H1 (cell line): Measurements from ENCODE around the gene CDC42. TPM values are rescaled to one million over a fixed set of nuclear protein-coding genes. Genes with fewer than 3 reads are reported as not detected.
A peak's percentile ranks its signal among the peaks of the same experiment; 100 is the strongest.

Experiments
- CTCF ChIA-PET: fragments of 300-600 bp; sonication (Branson Sonifier 250); formaldehyde crosslinking; loops from one replicate; lab custom pipeline; 2021; ENCODE audit not compliant: partially characterized antibody; lab: Charles Lee
- POLR2A ChIA-PET: fragments of 300-600 bp; sonication (Branson Sonifier 250); formaldehyde crosslinking; loops from one replicate; lab custom pipeline; 2021; ENCODE audit warnings: inconsistent platforms; ENCODE audit not compliant: partially characterized antibody; lab: Charles Lee
- DNase-seq, 2 experiments: peaks; one replicate each; pipeline versions ENCODE4 v3.0.0 to v3.0.0-alpha.2; 2010 to 2022; ENCODE audit warnings: low spot score in 2 of 2, low read depth in 1 of 2, mixed read lengths in 1 of 2
- FAIRE-seq: peaks from 2 replicates; lab custom pipeline; 2011; peaks lifted over from hg19 to GRCh38; lab: Jason Lieb, UNC
- H2AFZ ChIP-seq: 2 replicates; pipeline ENCODE4 v1.8.1; 2012; ENCODE audit warnings: low read length, inconsistent platforms
- H2AK5ac ChIP-seq: 2 replicates; pipeline ENCODE4 v1.6.1; 2013; ENCODE audit warnings: low read depth, low read length
- H2BK120ac ChIP-seq: replicated peaks from 2 replicates; pipeline ENCODE3; 2013; ENCODE audit warnings: low read depth, low read length, inconsistent platforms
- H2BK12ac ChIP-seq: 2 replicates; pipeline ENCODE4 v1.6.1; 2013; ENCODE audit warnings: low read depth, low read length
- H2BK15ac ChIP-seq: 2 replicates; pipeline ENCODE4 v1.6.1; 2013; ENCODE audit warnings: low read length
- H2BK20ac ChIP-seq: 2 replicates; pipeline ENCODE4 v1.6.1; 2013; ENCODE audit warnings: low read length
- H2BK5ac ChIP-seq: 2 replicates; pipeline ENCODE4 v1.6.1; 2013; ENCODE audit warnings: low read depth, low read length
- H3K14ac ChIP-seq: 2 replicates; pipeline ENCODE4 v1.6.1; 2013; ENCODE audit warnings: inconsistent platforms; ENCODE audit not compliant: insufficient read length
- H3K18ac ChIP-seq: 2 replicates; pipeline ENCODE4 v1.6.1; 2013; ENCODE audit warnings: low read length; ENCODE audit errors: extremely low read depth
- H3K23ac ChIP-seq: 2 replicates; pipeline ENCODE4 v1.6.1; 2013; ENCODE audit warnings: inconsistent platforms; ENCODE audit not compliant: insufficient read length
- H3K23me2 ChIP-seq: 2 replicates; pipeline ENCODE4 v1.6.1; 2013; ENCODE audit warnings: low read depth, low read length
- H3K27ac ChIP-seq: 2 replicates; pipeline ENCODE4 v1.6.1; 2011; ENCODE audit warnings: low read depth, low read length, inconsistent platforms
- H3K27me3 ChIP-seq, 4 experiments: replicated peaks in 1 of 4; 1 replicate in 1 of 4; 2 replicates in 3 of 4; pipeline versions ENCODE4 v1.6.1 to v1.8.1; 2011 to 2013; ENCODE audit warnings: low read length in 3 of 4, mild to moderate bottlenecking in 3 of 4, inconsistent platforms in 2 of 4, mixed read lengths in 2 of 4, moderate library complexity in 1 of 4; ENCODE audit not compliant: control insufficient read depth in 3 of 4, insufficient read depth in 3 of 4; ENCODE audit errors: extremely low read depth in 1 of 4
- H3K36me3 ChIP-seq, 4 experiments: 2 replicates each; pipeline versions ENCODE4 v1.6.1 to v1.8.1; 2011 to 2013; ENCODE audit warnings: mild to moderate bottlenecking in 4 of 4, low read length in 3 of 4, moderate library complexity in 2 of 4, control low read depth in 1 of 4, inconsistent platforms in 1 of 4; ENCODE audit not compliant: insufficient read depth in 4 of 4, control insufficient read depth in 2 of 4
- H3K4ac ChIP-seq: replicated peaks from 2 replicates; pipeline ENCODE3; 2013; ENCODE audit warnings: low read length, low read depth, mixed read lengths, inconsistent platforms; ENCODE audit not compliant: insufficient read length
- H3K4me1 ChIP-seq, 4 experiments: replicated peaks in 1 of 4; 1 replicate in 1 of 4; 2 replicates in 3 of 4; pipeline versions ENCODE4 v1.6.1 to v1.8.1; 2011 to 2013; ENCODE audit warnings: low read length in 3 of 4, inconsistent platforms in 2 of 4, mixed read lengths in 1 of 4; ENCODE audit not compliant: insufficient read depth in 4 of 4, control insufficient read depth in 3 of 4
- H3K4me2 ChIP-seq, 2 experiments: 2 replicates each; pipeline versions ENCODE4 v1.6.1 to v1.8.1; 2011 to 2013; ENCODE audit warnings: low read depth in 2 of 2, low read length in 2 of 2, control low read depth in 1 of 2, inconsistent platforms in 1 of 2, mild to moderate bottlenecking in 1 of 2; ENCODE audit not compliant: insufficient read depth in 1 of 2
- H3K4me3 ChIP-seq, 4 experiments: fragments of 200-600, 300-600 bp in 1 of 4; sonication (generic), shearing (Covaris generic), sonication (Bioruptor Twin) in 1 of 4; 2 replicates each; pipeline versions ENCODE4 v1.5.1 to v1.8.1; 2011 to 2016; ENCODE audit warnings: low read length in 4 of 4, low read depth in 3 of 4, control low read depth in 2 of 4, inconsistent platforms in 2 of 4, mild to moderate bottlenecking in 2 of 4, mixed read lengths in 1 of 4, moderate library complexity in 1 of 4; ENCODE audit not compliant: insufficient read depth in 2 of 4; ENCODE audit errors: extremely low read depth in 1 of 4
- H3K56ac ChIP-seq: replicated peaks from 2 replicates; pipeline ENCODE3; 2013; ENCODE audit warnings: low read depth, mild to moderate bottlenecking, mixed read lengths, low read length, inconsistent platforms; ENCODE audit not compliant: insufficient read length
- H3K79me1 ChIP-seq: 2 replicates; pipeline ENCODE4 v1.6.1; 2013; ENCODE audit warnings: low read depth, low read length, control low read depth
- H3K79me2 ChIP-seq, 2 experiments: 2 replicates each; pipeline versions ENCODE4 v1.6.1 to v1.8.1; 2012 to 2013; ENCODE audit warnings: low read length in 2 of 2, mild to moderate bottlenecking in 2 of 2, inconsistent platforms in 1 of 2; ENCODE audit not compliant: insufficient read depth in 2 of 2, control insufficient read depth in 1 of 2
- H3K9ac ChIP-seq, 4 experiments: replicated peaks in 1 of 4; 1 replicate in 1 of 4; 2 replicates in 3 of 4; pipeline versions ENCODE4 v1.6.1 to v1.8.1; 2011 to 2013; ENCODE audit warnings: low read depth in 3 of 4, low read length in 3 of 4, control low read depth in 2 of 4, mild to moderate bottlenecking in 2 of 4, moderate library complexity in 2 of 4, inconsistent platforms in 1 of 4; ENCODE audit errors: extremely low read depth in 1 of 4
- H3K9me3 ChIP-seq, 2 experiments: 2 replicates each; pipeline versions ENCODE4 v1.6.1 to v1.8.1; 2012 to 2013; ENCODE audit warnings: mild to moderate bottlenecking in 2 of 2, moderate library complexity in 2 of 2, control low read depth in 1 of 2, inconsistent platforms in 1 of 2, low read depth in 1 of 2, low read length in 1 of 2, mixed read lengths in 1 of 2; ENCODE audit not compliant: insufficient read depth in 2 of 2
- H4K20me1 ChIP-seq, 2 experiments: replicated peaks in 1 of 2; 2 replicates each; pipeline versions ENCODE3 to v1.8.1; 2011 to 2013; ENCODE audit warnings: inconsistent platforms in 2 of 2, low read length in 2 of 2, mild to moderate bottlenecking in 1 of 2; ENCODE audit not compliant: insufficient read depth in 2 of 2, control insufficient read depth in 1 of 2
- H4K5ac ChIP-seq: 2 replicates; pipeline ENCODE4 v1.6.1; 2013; ENCODE audit warnings: low read length, low read depth, mixed read lengths, inconsistent platforms; ENCODE audit not compliant: insufficient read length
- H4K8ac ChIP-seq: 2 replicates; pipeline ENCODE4 v1.8.0; 2013; ENCODE audit warnings: mild to moderate bottlenecking, moderate library complexity, low read length, inconsistent platforms; ENCODE audit not compliant: insufficient read depth; ENCODE audit errors: extremely low read depth
- H4K91ac ChIP-seq: replicated peaks from 2 replicates; pipeline ENCODE3; 2013; ENCODE audit warnings: low read length, mixed read lengths, inconsistent platforms; ENCODE audit not compliant: insufficient read length
- CTCF ChIP-seq, 3 experiments: IDR thresholded peaks; 1 replicate in 2 of 3; 2 replicates in 1 of 3; pipeline versions ENCODE4 v1.5.1 to v1.6.1; 2011; ENCODE audit warnings: low read length in 3 of 3, mild to moderate bottlenecking in 3 of 3, inconsistent platforms in 2 of 3, low read depth in 1 of 3, moderate library complexity in 1 of 3; ENCODE audit not compliant: insufficient read depth in 1 of 3; ENCODE audit errors: control extremely low read depth in 1 of 3
- POLR2AphosphoS5 ChIP-seq: IDR thresholded peaks from 2 replicates; pipeline ENCODE4 v1.6.1; 2011; ENCODE audit warnings: low read depth, low read length
- RAD21 ChIP-seq, 2 experiments: IDR thresholded peaks in 1 of 2; conservative IDR thresholded peaks in 1 of 2; 2 replicates each; pipeline ENCODE4 v1.6.1; 2011; ENCODE audit warnings: low read depth in 2 of 2, low read length in 2 of 2, improper control_type of control experiment in 1 of 2, inconsistent platforms in 1 of 2, mild to moderate bottlenecking in 1 of 2, moderate library complexity in 1 of 2
- WGBS, 2 experiments: shearing (Covaris generic) in 1 of 2; methylation state at CpG; one replicate each; pipeline versions ENCODE4 v1.1.6 to v1.1.7; 2013 to 2015; ENCODE audit warnings: low lambda C conversion rate in 2 of 2, mixed read lengths in 2 of 2, inconsistent platforms in 1 of 2, low coverage in 1 of 2, missing lambda C conversion rate in 1 of 2; ENCODE audit not compliant: insufficient replicate concordance in 2 of 2, insufficient coverage in 1 of 2, insufficient read length in 1 of 2; ENCODE audit errors: extremely low coverage in 1 of 2, missing lambda C conversion rate in 1 of 2; 5-methylcytosine and 5-hydroxymethylcytosine counted together
- polyA plus RNA-seq, 7 experiments: library from polyadenylated mRNA; depleted of rRNA in 3 of 7; stranded (reverse) in 5 of 7; unstranded in 2 of 7; fragments of >200 nt in 5 of 7; fragments of 200-250 nt in 2 of 7; gene quantifications; 1 replicate in 5 of 7; 2 replicates in 1 of 7; 4 replicates in 1 of 7; pipeline versions ENCODE4 v1.2.1 to v1.2.3, GENCODE V29; 2011 to 2013; ENCODE audit warnings: missing spikeins in 2 of 7, mixed read lengths in 2 of 7
- total RNA-seq: library from RNA; stranded (reverse); fragmentation: NEBNext Ultra II Directional; extraction: Animal tissue kit (Norgen Biotek cat#: 25700); gene quantifications from 2 replicates; pipeline ENCODE4 v1.2.1, GENCODE V29; 2021

Gene CDC42
- total and polyA plus RNA-seq, 2 of the 8 experiments (the other 6 are each of a cell fraction or from before 2014, with no cell fraction given): 110 to 179 TPM

- DNase-seq: no peak
- CTCF ChIA-PET: interaction anchor here (0.6 to 1.2 kb wide), 3 partner anchors 14 to 82 kb away, joined by 3 read pairs; no protein-coding TSS in a partner anchor
Measured at GRCh38 chr1:22018583-22019559, 33.6 kb upstream of the CDC42 start.

More at GRCh38 chr1:22018583-22019559, 33.6 kb upstream of the CDC42 start:
- no peak overlapping the region for H3K14ac ChIP-seq
- H3K27me3 ChIP-seq: no peaks in the 10 kb centered on the region
- TF ChIP-seq CTCF (IDR thresholded peaks at IDR 0.05; ENCODE audit: control extremely low read depth in 1 of 3, insufficient read depth in 1 of 3, low read depth in 1 of 3, low read length in 3 of 3) (peak; percentile 41 to 50 (median 50)), POLR2AphosphoS5 (no peak), RAD21 (IDR thresholded peaks at IDR 0.05 in 1 of 2, conservative IDR thresholded peaks at IDR 0.05 in 1 of 2; ENCODE audit: low read depth in 2 of 2, low read length in 2 of 2) (peak; percentile 40 to 60)
- TF ChIP-seq, all 59 proteins: peak for 2
- Histone ChIP-seq H4K8ac (no peak overlapping the region), H3K4ac (no peak overlapping the region), H2AFZ (no peak overlapping the region), H3K4me3 (no peak overlapping the region), H2BK5ac (no peak overlapping the region), H2BK20ac (no peak overlapping the region), H4K91ac (no peak overlapping the region), H3K4me2 (no peak overlapping the region), H3K79me1 (no peaks in the 10 kb centered on the region), H3K9me3 (no peaks in the 10 kb centered on the region), H3K9ac (no peak overlapping the region), H3K79me2 (no peaks in the 10 kb centered on the region), H2BK120ac (no peak overlapping the region), H3K36me3 (no peaks in the 10 kb centered on the region), H3K56ac (no peak overlapping the region), H2BK15ac (no peak overlapping the region; the same call in 1 of the 2 replicates), H3K4me1 (peaks cover 0 to 2% (median under 1%) of the 10 kb centered on the region in 4 experiments; a peak in 2 of 7 replicates), H3K27ac (no peak overlapping the region), H4K20me1 (no peaks in the 10 kb centered on the region), H4K5ac (no peak overlapping the region), H3K18ac (no peak overlapping the region), H2AK5ac (no peak overlapping the region), H3K23me2 (no peaks in the 10 kb centered on the region), H2BK12ac (no peak overlapping the region), H3K23ac (no peak overlapping the region)
- POLR2A ChIA-PET: interaction anchor here (0.5 kb wide), 1 partner anchor 15 kb away, joined by 5 read pairs; no protein-coding TSS in a partner anchor
- no peak for FAIRE-seq
- 85 to 100% methylated on average over 2 to 10 of the region's 10 CpGs for WGBS, 2 experiments
